Right renal pelvis (tissue), 4 donors: Measurements from ENCODE around the gene B3GALT5. TPM values are rescaled to one million over a fixed set of nuclear protein-coding genes. Genes with fewer than 3 reads are reported as not detected.
A peak's percentile ranks its signal among the peaks of the same experiment; 100 is the strongest.

Experiments used
- DNase-seq, 4 donors: peaks; one replicate each; pipeline ENCODE4 v3.0.0-alpha.2; 2013; ENCODE audit warnings: low read depth in 4 of 4, low spot score in 3 of 4, missing footprints in 1 of 4
- polyA plus RNA-seq, 4 donors: library from polyadenylated mRNA; unstranded; fragments of 120-200 nt; gene quantifications; one replicate each; pipeline ENCODE4 v1.2.1, GENCODE V29; 2013; ENCODE audit not compliant: insufficient read length in 4 of 4

B3GALT5 gene
- polyA plus RNA-seq, 4 donors: 1.4 to 1.9 (median 1.5) TPM

DNA sequence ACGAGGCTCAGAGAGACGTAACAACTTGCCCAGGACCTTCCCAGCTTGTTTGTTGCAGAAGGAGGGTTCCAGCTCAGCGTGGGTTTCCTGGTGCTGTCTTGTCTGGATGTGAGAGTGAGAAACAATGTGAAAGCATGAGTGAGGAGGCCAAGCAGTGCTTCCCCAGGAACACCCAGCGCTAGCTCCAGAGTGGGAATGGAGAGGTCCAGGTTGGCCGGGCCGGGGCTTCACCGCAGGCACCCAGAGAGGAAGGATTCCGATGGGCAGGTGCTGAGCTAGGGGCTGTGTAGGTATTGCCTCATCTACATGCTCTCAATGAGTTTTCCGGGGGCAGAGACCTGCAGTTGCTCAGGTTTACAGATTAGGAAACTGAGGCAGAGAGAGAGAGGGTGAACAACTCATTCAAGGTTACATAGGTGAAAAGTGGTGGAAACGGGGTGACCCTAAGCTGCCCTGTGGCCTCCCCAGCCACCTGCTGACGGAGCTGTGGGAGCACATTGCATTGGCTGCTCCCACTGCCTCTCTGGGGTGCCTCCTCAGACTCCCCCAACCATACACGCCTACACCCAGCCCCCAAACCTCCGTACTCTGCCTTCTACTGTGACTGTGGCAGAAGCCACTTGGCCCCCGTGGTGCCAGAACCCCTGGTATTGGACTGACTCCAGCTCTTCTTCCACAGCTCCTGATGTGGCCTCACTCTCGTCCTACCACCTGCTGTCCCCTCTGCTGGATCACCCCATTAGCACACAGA is 51.2 kb downstream of the B3GALT5 start:
- no peak for DNase-seq

DNA sequence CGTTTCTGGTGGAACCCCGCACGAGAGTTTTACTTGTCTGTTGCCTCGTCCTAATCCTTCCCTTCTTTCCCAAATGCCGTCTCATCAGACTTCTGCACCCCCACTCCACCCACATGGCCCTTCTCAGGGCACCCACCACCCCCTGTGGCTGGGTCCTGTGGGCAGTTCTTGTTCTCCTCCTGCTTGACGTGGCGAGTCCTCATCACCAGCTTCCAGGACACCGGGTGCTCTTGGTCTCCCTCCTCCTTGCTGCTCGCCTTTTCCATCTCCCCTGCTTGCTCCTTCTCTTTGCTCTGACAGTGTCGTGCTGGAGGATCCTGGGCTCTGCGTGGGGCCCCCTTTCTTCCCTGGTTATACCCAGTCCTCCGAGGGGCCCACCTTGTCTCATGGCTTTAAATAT is 51.8 kb downstream of the B3GALT5 start:
- DNase-seq: no peak

DNA sequence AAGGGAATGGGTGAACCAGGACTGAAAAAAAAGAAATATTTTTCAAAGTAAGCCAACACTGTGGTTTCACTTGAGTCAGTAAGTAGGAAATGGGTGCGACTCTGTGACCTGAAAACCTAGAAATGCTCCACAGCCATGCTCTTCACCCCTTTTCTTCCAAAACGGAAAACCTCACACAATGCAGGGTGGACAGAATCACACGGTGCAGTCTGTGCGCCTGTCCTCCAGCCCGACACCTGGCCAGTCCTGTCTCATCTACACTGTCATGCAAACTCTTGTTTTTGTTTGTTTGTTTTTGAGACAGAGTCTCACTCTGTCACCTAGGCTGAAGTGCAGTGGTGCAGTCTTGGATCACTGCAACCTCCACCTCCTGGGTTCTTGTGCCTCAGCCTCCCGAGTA is 53.3 kb downstream of the B3GALT5 start:
- no peak for DNase-seq

GRCh38 chr21:39666681-39667315 is 54.1 kb downstream of the B3GALT5 start:
- no peak for DNase-seq

- DNase-seq: no peak
Observed at GRCh38 chr21:39667353-39667891, 54.7 kb downstream of the B3GALT5 start.

GRCh38 chr21:39668369-39668768 is 55.6 kb downstream of the B3GALT5 start:
- no peak for DNase-seq

DNA sequence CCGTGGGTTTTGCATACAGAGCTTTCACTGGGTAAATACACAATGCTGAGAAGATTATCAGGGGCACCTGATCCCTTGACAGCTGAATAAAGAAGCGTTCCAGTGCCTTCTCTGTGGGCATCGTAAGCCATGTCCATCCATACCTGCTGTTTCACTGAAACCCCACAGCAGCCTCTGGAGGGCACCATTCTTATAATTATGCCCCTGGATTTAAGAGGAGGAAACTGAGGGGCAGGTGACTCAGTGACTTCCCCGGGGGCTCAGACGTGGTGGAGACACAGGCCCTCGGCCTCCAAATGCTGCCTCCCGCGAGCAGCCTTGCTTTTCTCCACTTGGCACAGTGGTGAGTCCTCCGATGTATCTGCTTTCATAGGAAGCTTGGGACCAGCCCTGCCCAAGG is 56.7 kb downstream of the B3GALT5 start:
- no peak for DNase-seq

GRCh38 chr21:39669976-39670661 is 57.4 kb downstream of the B3GALT5 start:
- no peak for DNase-seq

GRCh38 chr21:39670701-39671100 is 58.0 kb downstream of the B3GALT5 start:
- DNase-seq: no peak

GRCh38 chr21:39671986-39672385 is 59.2 kb downstream of the B3GALT5 start:
- DNase-seq: no peak

DNA sequence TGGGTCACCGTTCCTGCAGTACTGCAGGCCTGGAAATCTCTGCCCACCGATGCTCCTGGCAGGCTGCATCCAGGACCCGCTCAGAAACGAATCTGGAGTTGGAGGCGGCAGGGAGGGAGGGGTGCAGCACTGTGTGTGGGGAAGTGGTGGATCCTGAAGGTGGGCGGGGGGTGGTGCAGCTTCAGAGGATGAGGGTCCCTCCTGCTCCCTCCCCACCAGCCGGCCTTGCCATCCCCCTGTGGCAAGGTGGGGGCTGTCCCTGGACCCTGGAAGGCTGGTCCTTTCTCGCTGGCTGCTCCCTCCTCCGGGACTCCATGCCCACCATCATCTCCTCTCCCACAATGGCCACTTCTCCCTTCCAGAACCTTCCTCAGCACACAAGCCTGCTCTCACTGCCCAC is 60.4 kb downstream of the B3GALT5 start:
- DNase-seq: no peak

GRCh38 chr21:39673736-39674135 is 61.0 kb downstream of the B3GALT5 start:
- no peak for DNase-seq

DNA sequence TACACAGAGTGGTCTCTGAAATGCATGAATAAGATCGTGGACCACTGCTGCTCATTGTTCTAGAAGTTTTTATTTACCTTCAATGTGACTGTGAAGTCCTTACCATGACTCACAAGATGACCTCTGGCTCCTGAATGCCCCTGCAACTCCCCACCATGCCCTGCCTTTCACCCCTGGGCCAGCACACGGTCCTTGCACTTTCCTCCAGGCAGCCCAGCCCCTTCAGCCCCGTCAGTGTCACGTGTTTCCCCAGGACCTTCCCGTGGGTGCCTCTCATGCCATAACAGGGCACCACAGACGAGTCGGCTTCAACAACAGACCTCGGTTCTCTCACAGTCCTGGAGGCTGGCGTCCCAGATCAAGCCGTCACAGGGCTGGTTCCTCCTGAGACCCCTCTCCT is 62.1 kb downstream of the B3GALT5 start:
- DNase-seq: no peak

- DNase-seq: no peak
Observed at GRCh38 chr21:39675590-39675989, 62.9 kb downstream of the B3GALT5 start.

GRCh38 chr21:39675993-39676661 is 63.4 kb downstream of the B3GALT5 start:
- DNase-seq: peak in 2 of 4 donors; percentile 8 to 58

- no peak for DNase-seq
Observed at GRCh38 chr21:39680216-39680615, 67.5 kb downstream of the B3GALT5 start.

GRCh38 chr21:39681257-39681656 is 68.5 kb downstream of the B3GALT5 start:
- no peak for DNase-seq

- DNase-seq: no peak
Observed at GRCh38 chr21:39681845-39682244, 69.1 kb downstream of the B3GALT5 start.

DNA sequence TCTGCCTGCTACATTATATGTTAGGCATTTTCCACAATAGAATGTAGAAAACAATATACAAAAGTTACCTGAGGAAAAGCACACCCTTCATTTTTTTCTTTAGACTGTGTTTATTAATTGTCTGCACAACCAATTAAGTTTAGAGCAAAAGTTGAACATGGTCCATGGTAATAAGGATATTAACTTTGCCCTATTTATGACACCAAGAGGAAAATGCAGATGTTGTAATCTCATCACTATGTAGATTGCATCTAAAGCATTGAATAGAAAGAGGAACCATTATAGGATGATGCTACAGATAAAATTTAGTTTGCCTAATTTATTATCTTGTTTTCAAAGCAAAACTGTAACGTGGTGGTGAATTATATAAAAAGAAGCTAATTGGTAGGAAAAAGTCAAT is 72.5 kb downstream of the B3GALT5 start:
- DNase-seq: no peak

DNA sequence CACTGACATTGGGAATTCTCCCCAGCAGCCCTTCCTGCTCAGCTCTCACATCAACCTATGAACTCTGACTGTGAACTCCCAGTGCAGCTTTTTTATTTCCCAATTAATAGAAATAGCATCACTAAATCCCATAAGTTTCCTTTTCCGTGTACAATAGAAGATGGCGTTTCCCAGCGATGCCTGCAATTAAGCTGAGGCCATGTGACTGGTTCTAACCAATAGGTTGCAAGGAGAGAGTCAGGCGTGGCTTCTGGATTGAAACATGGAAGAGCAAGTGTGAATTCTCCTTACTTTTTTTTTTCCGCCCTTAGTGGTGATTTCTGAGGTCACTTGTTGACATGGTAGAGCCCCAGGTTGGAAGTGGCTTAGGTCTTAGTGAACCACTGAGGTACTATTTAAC is 73.3 kb downstream of the B3GALT5 start:
- no peak for DNase-seq
